Measurements from ENCODE around the gene PRC1. TPM values are rescaled to one million over a fixed set of nuclear protein-coding genes. Genes with fewer than 3 reads are reported as not detected.
A peak's percentile ranks its signal among the peaks of the same experiment; 100 is the strongest.
"Not testable (repeated sequence)": the region's sequence is repeated elsewhere in the genome, so short reads cannot be mapped to it uniquely, and the experiment has no call there.

PRC1 gene
- total RNA-seq, 2 experiments from 2014 or later, result 132 to 149 TPM

DNA sequence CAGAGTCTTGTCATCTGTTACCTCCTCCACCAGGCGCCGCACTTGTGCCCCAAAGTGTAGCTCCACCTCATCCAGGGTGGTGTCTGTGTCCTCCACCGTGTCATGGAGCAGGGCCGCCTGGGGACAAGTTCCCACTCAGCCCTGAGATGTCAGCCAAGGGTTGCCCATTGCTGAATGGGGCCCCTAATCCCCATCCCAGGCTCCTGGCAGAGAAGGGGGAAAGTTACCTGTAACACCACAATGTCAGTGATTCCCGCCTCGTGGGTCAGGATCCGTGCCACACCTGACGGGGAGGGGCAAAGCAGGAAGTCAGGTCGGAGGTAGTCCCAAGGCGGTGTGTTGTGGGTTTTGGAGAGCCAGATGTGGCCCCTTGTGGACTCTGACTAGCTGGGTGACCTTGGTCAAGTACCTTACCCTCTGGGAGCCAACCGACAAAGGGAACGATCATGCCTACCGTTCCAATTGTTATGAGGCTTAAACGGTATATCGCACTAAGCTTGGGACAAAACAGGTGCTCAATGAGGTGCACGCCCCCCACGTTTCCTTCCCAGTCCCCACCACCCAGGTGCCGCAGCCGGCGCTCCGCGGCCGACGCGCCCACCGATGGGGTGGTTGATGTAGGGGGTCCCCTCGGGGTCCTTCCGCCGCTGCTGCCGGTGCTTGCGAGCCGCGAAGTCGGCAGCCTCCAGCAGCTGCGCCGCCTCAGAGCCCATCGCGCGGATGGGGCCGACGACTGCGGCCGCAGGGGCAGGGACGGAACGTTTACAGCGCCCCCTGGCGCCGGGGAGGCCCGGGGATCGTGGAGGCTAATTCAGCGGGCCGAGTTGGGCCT is 62.3 kb downstream of the PRC1 start, which contains the start of gene HDDC3:
Gene HDDC3, minus strand, starts transcription at position 722 of the 832 bp plus-strand sequence. Its CDS starts 9 bp downstream, at position 713.
- POLR2A ChIA-PET, result interaction anchor here (0.6 to 8.0 kb wide), 28 partner anchors 10 to 698 kb away, joined by 3 to 141 read pairs (median 3); partner anchors contain the start of genes BLM, CIB1, GDPGP1 and MAN2A2
- Mint-ChIP-seq H3K4me1 (peaks cover 45% of the 10 kb centered on the region), H3K27ac (peak within 1 kb of the TSS; percentile 99), H3K4me3 (peak within 1 kb of the TSS; percentile 99), H3K27me3 (no peaks in the 10 kb centered on the region), H3K36me3 (peaks cover 5% of the 10 kb centered on the region), H3K9me3 (no peaks in the 10 kb centered on the region)
- peak; percentile 98 for DNase-seq
- ATAC-seq (ENCODE audit: low read depth), result peak; percentile 55

DNA sequence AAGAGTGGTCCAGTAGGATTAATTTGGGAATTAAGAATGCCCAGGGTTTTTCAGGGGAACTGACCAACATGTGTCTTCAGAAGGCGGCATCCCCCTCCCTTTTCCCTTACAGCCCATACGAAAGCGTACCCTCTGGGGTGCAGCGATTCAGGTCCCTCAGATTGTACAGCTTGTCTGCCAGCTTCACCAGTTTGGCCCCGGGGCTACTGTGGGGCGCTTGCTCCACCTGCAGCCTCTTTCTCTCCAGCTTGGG is 62.8 kb downstream of the PRC1 start:
- no peaks in the 10 kb centered on the region for H3K9me3 Mint-ChIP-seq
- H3K27ac Mint-ChIP-seq, result peak overlapping the region; percentile 99
- peak overlapping the region; percentile 99 for H3K4me3 Mint-ChIP-seq
- H3K36me3 Mint-ChIP-seq, result peaks cover 4% of the 10 kb centered on the region
- peaks cover 40% of the 10 kb centered on the region for H3K4me1 Mint-ChIP-seq
- H3K27me3 Mint-ChIP-seq, result no peaks in the 10 kb centered on the region
- no peak for DNase-seq
- no peak for ATAC-seq (ENCODE audit: low read depth)
- POLR2A ChIA-PET, result interaction anchor here (0.6 to 8.0 kb wide), 23 partner anchors 10 to 698 kb away, joined by 3 to 141 read pairs (median 4); partner anchors contain the start of genes BLM, CIB1, GDPGP1 and MAN2A2

DNA sequence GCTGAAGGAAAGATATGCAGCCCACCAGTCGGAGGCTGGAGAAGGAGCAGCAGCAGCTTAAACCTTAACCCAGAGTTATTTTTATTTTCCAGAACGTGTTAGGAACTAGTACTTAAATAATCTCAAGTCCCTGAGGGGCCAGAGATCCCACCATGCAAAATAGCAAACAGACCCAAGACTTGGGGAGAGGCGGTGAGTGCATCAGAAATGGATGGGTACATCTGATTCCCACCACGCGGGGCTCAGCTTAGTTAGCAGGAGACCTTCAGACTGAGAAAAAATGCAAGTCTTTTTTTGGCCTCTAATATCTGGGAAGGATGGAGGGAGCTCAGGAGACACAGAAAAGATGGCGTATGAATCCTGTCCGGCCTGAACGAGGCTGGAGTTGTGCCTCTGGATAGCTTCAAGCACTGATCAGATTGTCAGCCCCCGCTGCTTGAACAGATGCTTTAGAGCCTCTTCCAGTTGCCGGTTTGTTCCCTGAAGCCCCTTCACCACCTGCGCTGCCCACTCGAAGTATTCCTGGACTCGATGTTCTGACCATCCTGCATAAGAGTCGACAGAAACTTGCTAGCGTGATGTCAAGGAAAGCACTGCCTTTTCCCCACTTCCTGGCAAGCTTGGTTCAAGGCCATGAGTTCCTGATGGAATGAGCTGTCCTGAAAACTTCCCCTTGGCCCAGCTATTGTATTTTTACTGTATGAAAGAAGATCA is 63.3 kb downstream of the PRC1 start:
- Mint-ChIP-seq H3K4me1 (peaks cover 36% of the 10 kb centered on the region), H3K27ac (peak overlapping the region; percentile 99), H3K9me3 (no peaks in the 10 kb centered on the region), H3K36me3 (no peaks in the 10 kb centered on the region), H3K27me3 (no peaks in the 10 kb centered on the region), H3K4me3 (peak overlapping the region; percentile 99)
- no peak for ATAC-seq (ENCODE audit: low read depth)
- POLR2A ChIA-PET, result interaction anchor here (0.6 to 8.0 kb wide), 20 partner anchors 9 to 697 kb away, joined by 3 to 141 read pairs (median 4); partner anchors contain the start of genes BLM, CIB1, GDPGP1 and MAN2A2
- DNase-seq, result no peak

DNA sequence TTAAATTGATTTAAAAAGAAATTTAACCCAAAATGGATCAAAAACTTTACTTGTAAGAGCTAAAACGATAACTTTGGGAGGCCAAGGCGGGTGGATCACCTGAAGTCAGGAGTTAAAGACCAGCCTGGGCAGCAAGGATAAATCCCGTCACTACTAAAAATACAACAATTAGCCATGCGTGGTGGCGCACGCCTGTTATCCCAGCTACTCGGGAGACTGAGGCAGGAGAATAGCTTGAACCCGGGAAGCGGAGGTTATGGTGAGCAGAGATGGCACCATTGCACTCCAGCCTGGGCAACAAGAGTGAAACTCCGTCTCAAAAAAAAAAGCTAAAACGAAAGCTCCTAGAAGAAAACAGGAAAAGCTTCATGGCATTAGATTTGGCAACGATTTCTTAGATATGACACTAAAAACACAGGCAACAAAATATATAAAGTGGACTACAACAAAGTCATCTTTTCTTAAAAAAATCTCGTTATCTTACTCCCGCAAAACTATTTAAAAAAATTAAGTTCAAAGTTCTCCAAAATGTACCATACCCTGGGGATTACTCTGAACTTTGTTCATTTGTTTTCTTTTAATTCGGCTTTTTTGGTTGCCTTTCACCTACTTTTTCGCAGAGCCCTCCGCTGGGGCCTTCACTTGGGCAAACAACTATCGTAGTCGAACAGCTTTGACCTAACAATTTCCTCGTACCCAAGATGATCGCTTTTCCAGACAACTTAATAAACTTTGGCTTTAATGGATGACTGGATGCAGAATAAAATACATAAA is 64.9 kb downstream of the PRC1 start:
- Mint-ChIP-seq H3K4me1 (peaks cover 39% of the 10 kb centered on the region), H3K4me3 (peak overlapping the region; percentile 99), H3K9me3 (no peaks in the 10 kb centered on the region), H3K36me3 (peaks cover 2% of the 10 kb centered on the region), H3K27me3 (no peaks in the 10 kb centered on the region), H3K27ac (peak overlapping the region; percentile 99)
- ATAC-seq (ENCODE audit: low read depth) (no peak), DNase-seq (no peak)
- POLR2A ChIA-PET, result interaction anchor here (1.0 to 8.0 kb wide), 6 partner anchors 10 to 212 kb away, joined by 3 to 141 read pairs (median 6); partner anchors contain the start of genes BLM, MAN2A2 and RCCD1

DNA sequence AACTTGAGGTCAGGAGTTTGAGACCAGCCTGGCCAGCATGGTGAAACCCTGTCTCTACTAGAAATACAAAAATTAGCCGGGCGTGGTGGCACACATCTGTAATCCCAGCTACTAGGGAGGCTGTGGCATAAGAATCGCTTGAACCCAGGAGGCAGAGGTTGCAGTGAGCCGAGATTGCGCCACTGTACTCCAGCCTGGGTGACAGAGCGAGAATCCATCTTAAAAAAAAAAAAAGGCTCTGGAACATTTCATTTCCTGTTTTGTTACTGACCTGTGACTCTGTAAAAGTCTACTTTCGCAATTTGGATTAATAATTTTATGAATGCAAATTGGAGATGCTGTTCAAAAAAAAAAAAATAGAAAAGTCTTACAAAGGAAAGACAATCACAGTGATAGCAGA is 66.2 kb downstream of the PRC1 start:
- POLR2A ChIA-PET, result interaction anchor here (0.6 to 0.7 kb wide), 2 partner anchors 216 to 785 kb away, joined by 3 to 9 read pairs; no protein-coding TSS in a partner anchor
- not testable (repeated sequence) for H3K27me3 Mint-ChIP-seq; H3K9me3 Mint-ChIP-seq; DNase-seq; ATAC-seq (ENCODE audit: low read depth); H3K36me3 Mint-ChIP-seq
- Mint-ChIP-seq H3K4me1 (peaks cover 29% of the 10 kb centered on the region), H3K27ac (peak overlapping the region; percentile 54), H3K4me3 (peak overlapping the region; percentile 37)

DNA sequence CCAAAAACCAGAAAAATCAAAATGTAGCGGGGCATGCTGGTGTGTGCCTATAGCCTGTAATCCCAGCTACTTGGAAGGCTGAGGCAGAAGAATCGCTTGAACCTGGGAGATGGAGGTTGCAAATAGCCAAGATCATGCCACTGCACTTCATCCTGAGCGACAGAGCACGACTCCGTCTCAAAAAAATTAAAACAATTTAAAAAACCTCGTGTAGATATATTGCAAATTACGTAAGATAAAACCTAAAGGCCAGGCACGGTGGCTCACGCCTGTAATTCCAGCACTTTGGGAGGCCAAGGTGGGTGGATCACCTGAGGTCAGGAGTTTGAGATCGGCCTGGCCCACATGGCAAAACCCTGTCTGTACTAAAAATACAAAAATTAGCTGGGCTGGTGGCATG is 67.6 kb downstream of the PRC1 start:
- not testable (repeated sequence) for ATAC-seq (ENCODE audit: low read depth); DNase-seq; H3K27me3 Mint-ChIP-seq; H3K27ac Mint-ChIP-seq; H3K9me3 Mint-ChIP-seq; H3K4me3 Mint-ChIP-seq
- Mint-ChIP-seq H3K36me3 (peaks cover 13% of the 10 kb centered on the region), H3K4me1 (peaks cover 27% of the 10 kb centered on the region)
- POLR2A ChIA-PET, result interaction anchor here (0.7 kb wide), 1 partner anchor 727 kb away, joined by 3 read pairs; no protein-coding TSS in a partner anchor

DNA sequence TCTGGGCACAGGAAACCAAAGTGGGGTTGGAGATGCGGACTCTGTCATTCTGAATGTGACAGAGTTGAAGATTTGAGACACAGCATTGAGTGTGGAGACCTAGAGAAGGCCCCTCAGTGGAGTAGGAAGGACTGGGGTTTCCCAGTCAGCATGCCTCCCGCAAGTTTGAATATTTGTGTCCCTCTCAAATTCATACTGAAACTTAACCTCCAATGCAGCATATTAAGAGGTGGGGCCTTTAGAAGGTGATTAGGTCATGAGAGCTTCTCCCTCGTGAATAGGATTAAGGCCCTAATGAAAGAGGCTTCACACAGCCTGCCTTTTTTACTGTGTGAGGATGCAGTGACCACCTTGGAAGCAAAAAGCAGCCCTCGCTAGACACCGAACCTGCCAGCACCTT is 70.0 kb downstream of the PRC1 start:
- Mint-ChIP-seq H3K4me1 (peaks cover 12% of the 10 kb centered on the region), H3K4me3 (no peak overlapping the region), H3K27ac (no peak overlapping the region), H3K36me3 (peaks cover 27% of the 10 kb centered on the region), H3K9me3 (no peaks in the 10 kb centered on the region), H3K27me3 (no peaks in the 10 kb centered on the region)
- no peak for ATAC-seq (ENCODE audit: low read depth)
- POLR2A ChIA-PET, result no interaction called here
- DNase-seq, result no peak

DNA sequence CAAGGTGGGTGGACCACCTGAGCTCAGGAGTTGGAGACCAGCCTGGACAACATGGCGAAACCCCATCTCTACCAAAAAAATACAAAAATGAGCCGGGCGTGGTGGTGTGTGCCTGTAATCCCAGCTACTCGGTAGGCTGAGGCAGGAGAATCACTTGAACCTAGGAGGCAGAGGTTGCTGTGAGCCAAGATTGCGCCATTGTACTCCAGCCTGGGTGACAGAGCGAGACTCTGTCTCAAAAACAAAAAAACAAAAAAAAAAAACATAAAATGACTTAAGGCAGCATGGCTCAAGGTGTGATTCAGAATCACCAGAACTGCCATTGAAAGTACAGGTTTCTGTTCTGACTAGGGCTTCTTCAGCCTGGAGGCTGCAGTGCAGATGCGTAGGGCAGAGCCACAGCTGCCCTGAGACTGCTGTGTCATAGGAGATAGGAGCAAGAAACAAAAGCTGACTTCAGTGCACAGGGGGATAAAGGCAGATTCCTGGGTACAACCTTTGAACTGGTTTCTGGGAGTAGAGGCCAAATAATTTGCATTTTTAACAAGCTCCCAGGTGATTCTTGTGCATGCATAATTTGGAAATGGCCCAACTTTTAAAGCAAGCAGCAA is 71.5 kb downstream of the PRC1 start:
- H3K4me1 Mint-ChIP-seq; H3K27ac Mint-ChIP-seq; H3K9me3 Mint-ChIP-seq; ATAC-seq (ENCODE audit: low read depth); H3K27me3 Mint-ChIP-seq; DNase-seq; H3K4me3 Mint-ChIP-seq: not testable (repeated sequence)
- POLR2A ChIA-PET, result interaction anchor here (1.0 to 2.4 kb wide), 2 partner anchors 17 to 19 kb away, joined by 4 to 9 read pairs; partner anchors contain the start of gene MAN2A2
- peaks cover 29% of the 10 kb centered on the region for H3K36me3 Mint-ChIP-seq

DNA sequence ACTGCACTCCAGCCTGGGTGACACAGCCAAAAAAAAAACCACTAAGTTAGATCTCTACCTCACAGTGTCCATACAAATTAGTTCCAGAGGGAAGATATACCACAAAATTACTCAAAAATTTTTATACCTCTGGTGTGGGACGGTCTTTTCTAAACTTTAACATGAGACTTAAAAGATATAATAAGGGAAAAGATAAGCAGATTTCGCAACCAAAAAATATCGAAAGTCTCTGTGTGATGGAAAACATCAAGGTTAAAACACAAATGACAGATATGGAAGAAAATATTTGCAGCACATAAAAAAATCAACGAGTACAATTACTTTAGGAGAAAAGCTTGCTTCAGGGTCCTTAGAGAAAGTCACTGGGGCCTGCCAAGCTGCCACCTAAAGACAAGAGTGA is 72.4 kb downstream of the PRC1 start:
- H3K4me1 Mint-ChIP-seq, result peaks cover 7% of the 10 kb centered on the region
- H3K9me3 Mint-ChIP-seq, result no peaks in the 10 kb centered on the region
- H3K27ac Mint-ChIP-seq, result no peak overlapping the region
- H3K4me3 Mint-ChIP-seq, result no peak overlapping the region
- ATAC-seq (ENCODE audit: low read depth), result no peak
- POLR2A ChIA-PET, result interaction anchor here (0.8 to 2.4 kb wide), 4 partner anchors 9 to 18 kb away, joined by 3 to 9 read pairs (median 4); partner anchors contain the start of gene MAN2A2
- H3K36me3 Mint-ChIP-seq, result peaks cover 35% of the 10 kb centered on the region
- no peak for DNase-seq
- H3K27me3 Mint-ChIP-seq, result no peaks in the 10 kb centered on the region

DNA sequence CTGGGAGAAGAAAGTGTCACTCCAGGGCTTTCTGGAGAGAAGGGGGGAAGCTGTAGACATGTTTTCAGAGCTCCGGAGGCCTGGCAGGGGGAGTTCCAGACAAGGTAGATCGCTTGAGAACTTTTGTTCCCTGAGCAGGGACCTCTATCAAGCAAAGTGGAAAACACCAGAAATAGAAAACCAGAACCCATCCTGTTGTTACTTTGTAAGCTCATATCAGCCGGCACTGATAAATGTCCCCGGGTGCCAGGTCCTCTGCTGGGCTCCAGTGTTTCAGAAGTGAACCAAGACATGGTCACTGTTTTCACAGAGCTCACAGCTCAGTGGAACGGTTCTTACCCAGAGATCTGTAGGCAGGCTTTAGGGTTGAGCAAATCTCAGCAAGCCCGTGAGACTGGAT is 75.5 kb downstream of the PRC1 start:
- peaks cover 37% of the 10 kb centered on the region for H3K36me3 Mint-ChIP-seq
- H3K4me1 Mint-ChIP-seq, result peaks cover 4% of the 10 kb centered on the region
- H3K27me3 Mint-ChIP-seq, result no peaks in the 10 kb centered on the region
- H3K4me3 Mint-ChIP-seq, result no peak overlapping the region
- POLR2A ChIA-PET, result no interaction called here
- no peak overlapping the region for H3K27ac Mint-ChIP-seq
- DNase-seq (no peak), ATAC-seq (ENCODE audit: low read depth) (no peak)
- no peaks in the 10 kb centered on the region for H3K9me3 Mint-ChIP-seq

DNA sequence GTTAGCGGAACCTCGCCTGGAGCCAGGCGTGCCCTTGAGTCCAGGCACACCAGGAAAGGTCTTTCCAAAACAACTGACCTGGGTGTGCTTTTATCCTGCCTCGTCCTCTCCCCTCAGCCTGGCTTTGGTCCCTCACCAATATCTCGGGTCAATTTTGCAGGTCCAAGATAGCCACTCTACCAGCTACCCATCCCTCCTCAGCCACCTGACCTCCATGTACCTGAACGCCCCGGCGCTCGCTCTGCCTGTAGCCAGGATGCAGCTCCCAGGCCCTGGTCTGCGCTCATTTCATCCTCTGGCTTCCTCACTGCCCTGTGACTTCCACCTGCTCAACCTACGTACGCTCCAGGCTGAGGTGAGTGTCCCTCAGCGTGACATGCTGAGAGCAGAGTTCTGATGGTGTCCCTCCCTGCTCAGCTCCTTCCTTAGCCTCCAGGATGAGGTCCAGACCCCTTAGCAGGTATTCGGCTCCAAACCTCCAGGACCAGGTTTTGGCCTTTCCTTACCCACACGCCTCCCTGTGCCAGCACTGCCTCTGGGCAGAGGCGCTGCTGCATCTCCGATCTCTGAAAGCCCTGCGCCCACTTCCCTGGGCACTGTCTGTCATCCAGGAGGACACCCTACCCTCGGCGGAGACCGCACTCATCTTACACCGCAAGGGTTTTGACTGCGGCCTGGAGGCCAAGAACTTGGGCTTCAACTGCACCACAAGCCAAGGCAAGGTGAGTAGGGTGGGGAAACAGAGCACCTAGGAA is 76.1 kb downstream of the PRC1 start:
- POLR2A ChIA-PET, result interaction anchor here (1.6 kb wide), 1 partner anchor 15 kb away, joined by 4 read pairs; the partner anchor contains the start of gene MAN2A2
- H3K9me3 Mint-ChIP-seq, result no peaks in the 10 kb centered on the region
- no peaks in the 10 kb centered on the region for H3K27me3 Mint-ChIP-seq
- H3K4me3 Mint-ChIP-seq, result no peak overlapping the region
- peaks cover 4% of the 10 kb centered on the region for H3K4me1 Mint-ChIP-seq
- H3K36me3 Mint-ChIP-seq, result peaks cover 35% of the 10 kb centered on the region
- H3K27ac Mint-ChIP-seq, result no peak overlapping the region
- DNase-seq (no peak), ATAC-seq (ENCODE audit: low read depth) (no peak)

DNA sequence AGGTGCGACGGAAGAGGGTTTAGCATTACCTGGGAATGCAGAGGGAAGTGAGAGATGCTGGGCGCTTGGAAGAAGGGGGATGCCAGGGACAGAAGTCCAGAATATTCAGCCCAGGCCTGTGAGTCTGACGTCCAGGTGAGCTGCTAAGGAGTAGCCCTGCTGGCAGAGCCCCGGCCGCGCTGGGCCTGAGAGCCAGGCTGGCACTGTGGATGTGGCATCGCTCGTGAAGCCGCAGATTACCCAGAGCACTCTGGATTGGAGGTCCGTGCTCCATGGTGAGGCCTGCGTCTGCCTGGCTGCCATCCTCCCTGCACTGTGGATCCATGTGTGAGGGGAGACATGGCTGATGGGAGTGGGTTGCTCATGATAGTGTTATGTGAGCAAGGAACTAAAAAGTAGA is 76.8 kb downstream of the PRC1 start:
- Mint-ChIP-seq H3K36me3 (peaks cover 33% of the 10 kb centered on the region), H3K4me3 (no peak overlapping the region), H3K9me3 (no peaks in the 10 kb centered on the region), H3K27ac (no peak overlapping the region), H3K4me1 (peaks cover 2% of the 10 kb centered on the region), H3K27me3 (no peaks in the 10 kb centered on the region)
- no peak for DNase-seq
- POLR2A ChIA-PET, result interaction anchor here (1.6 kb wide), 1 partner anchor 14 kb away, joined by 4 read pairs; the partner anchor contains the start of gene MAN2A2
- no peak for ATAC-seq (ENCODE audit: low read depth)
